GM23338 (cell line): ENCODE results near the gene ZNF549. TPM values are rescaled to one million over a fixed set of nuclear protein-coding genes. Genes with fewer than 3 reads are reported as not detected.

Experiments
- ATAC-seq: fragments of 200-7000 bp; cut with Tn5 transposase; 3 replicates; pipeline ENCODE4 v1.9.1; 2020
- DNase-seq: peaks from one replicate; pipeline ENCODE4 v3.0.0-alpha.2; 2015; ENCODE audit warnings: low spot score
- H2AFZ ChIP-seq: fragments of 200-600 bp; sonication (generic); 2 replicates; pipeline ENCODE4 v1.8.0; 2016; ENCODE audit warnings: antibody characterized with exemption, mild to moderate bottlenecking, moderate library complexity
- H3F3A ChIP-seq: fragments of 200-600 bp; sonication (generic); replicated peaks from 2 replicates; pipeline ENCODE4 v1.8.0; 2017; ENCODE audit warnings: antibody characterized with exemption, mixed run types, low read depth
- H3K27ac ChIP-seq: fragments of 200-600 bp; sonication (generic); 2 replicates; pipeline ENCODE4 v1.6.1; 2016; ENCODE audit warnings: low read depth
- H3K27me3 ChIP-seq: fragments of 200-600 bp; sonication (generic); 2 replicates; pipeline ENCODE4 v1.8.0; 2016; ENCODE audit warnings: mild to moderate bottlenecking, mixed run types, moderate library complexity; ENCODE audit not compliant: insufficient read depth
- H3K36me3 ChIP-seq: fragments of 200-600 bp; sonication (generic); 2 replicates; pipeline ENCODE4 v1.8.0; 2016; ENCODE audit warnings: mild to moderate bottlenecking; ENCODE audit not compliant: insufficient read depth
- H3K4me1 ChIP-seq: fragments of 200-600 bp; sonication (generic); 2 replicates; pipeline ENCODE4 v1.8.0; 2016; ENCODE audit warnings: mild to moderate bottlenecking, moderate library complexity; ENCODE audit not compliant: insufficient read depth
- H3K4me2 ChIP-seq: fragments of 200-600 bp; sonication (generic); 2 replicates; pipeline ENCODE4 v1.7.1; 2017; ENCODE audit warnings: mixed run types
- H3K4me3 ChIP-seq: fragments of 200-600 bp; sonication (generic); 2 replicates; pipeline ENCODE4 v1.6.1; 2016; ENCODE audit warnings: mixed run types
- H3K79me2 ChIP-seq: fragments of 200-600 bp; sonication (generic); replicated peaks from 2 replicates; pipeline ENCODE4 v1.8.0; 2017; ENCODE audit warnings: mild to moderate bottlenecking; ENCODE audit not compliant: insufficient read depth
- H3K9me2 ChIP-seq: fragments of 200-600 bp; sonication (generic); 2 replicates; pipeline ENCODE4 v1.8.0; 2017; ENCODE audit not compliant: insufficient read depth
- H4K20me1 ChIP-seq: fragments of 200-600 bp; sonication (generic); replicated peaks from 2 replicates; pipeline ENCODE4 v1.8.0; 2017; ENCODE audit warnings: mild to moderate bottlenecking; ENCODE audit not compliant: insufficient read depth
- H3K27ac Mint-ChIP-seq: 2 replicates; pipeline ENCODE4 v1.8.0; 2020; ENCODE audit warnings: inconsistent platforms, mild to moderate bottlenecking, moderate library complexity, mixed read lengths
- H3K27me3 Mint-ChIP-seq: 3 replicates; pipeline ENCODE4 v1.8.0; 2022; ENCODE audit warnings: low read depth, mild to moderate bottlenecking, moderate library complexity, mixed read lengths, inconsistent platforms; ENCODE audit not compliant: insufficient read depth, poor library complexity
- H3K36me3 Mint-ChIP-seq: 3 replicates; pipeline ENCODE4 v1.8.0; 2021; ENCODE audit warnings: low read depth, mild to moderate bottlenecking, inconsistent platforms, moderate library complexity, mixed read lengths
- H3K4me1 Mint-ChIP-seq: 3 replicates; pipeline ENCODE4 v1.8.0; 2020; ENCODE audit warnings: mild to moderate bottlenecking, inconsistent platforms, mixed read lengths
- H3K4me3 Mint-ChIP-seq: 3 replicates; pipeline ENCODE4 v1.8.0; 2021; ENCODE audit warnings: moderate library complexity, mild to moderate bottlenecking, inconsistent platforms, mixed read lengths
- H3K9me3 Mint-ChIP-seq: 3 replicates; pipeline ENCODE4 v1.8.0; 2020; ENCODE audit warnings: moderate library complexity, mild to moderate bottlenecking, inconsistent platforms, mixed read lengths
- EZH2 ChIP-seq: fragments of 200-600 bp; sonication (generic); IDR thresholded peaks from one replicate; pipeline ENCODE4 v1.8.0; 2017; ENCODE audit warnings: antibody characterized with exemption, mild to moderate bottlenecking, low read depth; ENCODE audit not compliant: unreplicated experiment
- EZH2phosphoT487 ChIP-seq: fragments of 200-600 bp; sonication (generic); IDR thresholded peaks from one replicate; pipeline ENCODE4 v1.8.1; 2018; ENCODE audit warnings: antibody characterized with exemption; ENCODE audit not compliant: unreplicated experiment
- JUNB ChIP-seq: IDR thresholded peaks from one replicate; pipeline ENCODE4 v1.6.1; 2016; ENCODE audit warnings: antibody characterized with exemption; ENCODE audit not compliant: unreplicated experiment
- STAT1 ChIP-seq: IDR thresholded peaks from one replicate; pipeline ENCODE4 v1.6.1; 2016; ENCODE audit warnings: antibody characterized with exemption; ENCODE audit not compliant: unreplicated experiment
- polyA plus RNA-seq: library from polyadenylated mRNA; unstranded; fragments of >200 nt; fragmentation: Nextera tagmentation; extraction: Ambion mirVana; gene quantifications from 2 replicates; pipeline ENCODE4 v1.2.1, GENCODE V29; 2016
- total RNA-seq: library from RNA; depleted of rRNA; stranded (reverse); fragments of >200 nt; shearing (Covaris generic); gene quantifications from 2 replicates; pipeline ENCODE4 v1.2.3, GENCODE V29; 2014
- TF ChIP-seq, protein P1 (sequence below): IDR thresholded peaks from one replicate; pipeline ENCODE4 v1.6.1; 2018; ENCODE audit warnings: antibody characterized with exemption; ENCODE audit not compliant: unreplicated experiment
- TF ChIP-seq, protein P2 (sequence below): fragments of 250-450 bp; sonication (Bioruptor Pico); IDR thresholded peaks from 2 replicates; pipeline ENCODE4 v1.5.0; 2020; ENCODE audit warnings: mild to moderate bottlenecking, moderate library complexity

The ZNF549 gene
- total and polyA plus RNA-seq, 2 experiments from 2014 or later, result 4.3 to 11.6 TPM

DNA sequence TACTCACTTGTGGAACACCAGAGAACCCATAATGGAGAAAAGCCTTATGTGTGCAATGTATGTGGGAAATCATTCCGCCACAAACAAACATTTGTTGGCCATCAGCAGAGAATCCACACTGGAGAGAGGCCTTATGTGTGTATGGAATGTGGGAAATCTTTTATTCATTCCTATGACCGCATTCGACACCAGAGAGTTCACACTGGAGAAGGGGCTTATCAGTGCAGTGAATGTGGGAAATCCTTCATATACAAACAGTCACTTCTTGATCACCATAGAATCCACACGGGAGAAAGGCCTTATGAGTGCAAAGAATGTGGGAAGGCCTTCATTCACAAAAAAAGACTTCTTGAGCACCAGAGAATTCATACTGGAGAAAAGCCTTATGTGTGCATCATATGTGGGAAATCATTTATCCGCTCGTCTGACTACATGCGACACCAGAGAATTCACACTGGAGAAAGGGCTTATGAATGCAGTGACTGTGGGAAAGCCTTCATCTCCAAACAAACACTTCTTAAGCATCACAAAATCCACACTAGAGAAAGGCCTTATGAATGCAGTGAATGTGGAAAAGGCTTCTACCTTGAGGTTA lies 10.9 kb downstream of the ZNF549 start:
- Mint-ChIP-seq H3K9me3 (peaks cover 72% of the 10 kb centered on the region), H3K36me3 (peaks cover 100% of the 10 kb centered on the region), H3K4me3 (no peak overlapping the region), H3K27me3 (peaks cover 5% of the 10 kb centered on the region), H3K27ac (no peak overlapping the region), H3K4me1 (no peaks in the 10 kb centered on the region)
- Histone ChIP-seq H3K27me3 (no peaks in the 10 kb centered on the region), H3K4me1 (no peaks in the 10 kb centered on the region), H3F3A (no peaks in the 10 kb centered on the region), H3K27ac (no peak overlapping the region), H2AFZ (no peak overlapping the region), H3K79me2 (peaks cover 15% of the 10 kb centered on the region), H3K4me2 (no peak overlapping the region), H4K20me1 (no peaks in the 10 kb centered on the region), H3K9me2 (peaks cover 4% of the 10 kb centered on the region; the same call in 1 of the 2 replicates), H3K36me3 (peaks cover 64% of the 10 kb centered on the region), H3K4me3 (no peak overlapping the region)
- TF ChIP-seq EZH2phosphoT487, result no peak
- TF ChIP-seq, protein P1, sequence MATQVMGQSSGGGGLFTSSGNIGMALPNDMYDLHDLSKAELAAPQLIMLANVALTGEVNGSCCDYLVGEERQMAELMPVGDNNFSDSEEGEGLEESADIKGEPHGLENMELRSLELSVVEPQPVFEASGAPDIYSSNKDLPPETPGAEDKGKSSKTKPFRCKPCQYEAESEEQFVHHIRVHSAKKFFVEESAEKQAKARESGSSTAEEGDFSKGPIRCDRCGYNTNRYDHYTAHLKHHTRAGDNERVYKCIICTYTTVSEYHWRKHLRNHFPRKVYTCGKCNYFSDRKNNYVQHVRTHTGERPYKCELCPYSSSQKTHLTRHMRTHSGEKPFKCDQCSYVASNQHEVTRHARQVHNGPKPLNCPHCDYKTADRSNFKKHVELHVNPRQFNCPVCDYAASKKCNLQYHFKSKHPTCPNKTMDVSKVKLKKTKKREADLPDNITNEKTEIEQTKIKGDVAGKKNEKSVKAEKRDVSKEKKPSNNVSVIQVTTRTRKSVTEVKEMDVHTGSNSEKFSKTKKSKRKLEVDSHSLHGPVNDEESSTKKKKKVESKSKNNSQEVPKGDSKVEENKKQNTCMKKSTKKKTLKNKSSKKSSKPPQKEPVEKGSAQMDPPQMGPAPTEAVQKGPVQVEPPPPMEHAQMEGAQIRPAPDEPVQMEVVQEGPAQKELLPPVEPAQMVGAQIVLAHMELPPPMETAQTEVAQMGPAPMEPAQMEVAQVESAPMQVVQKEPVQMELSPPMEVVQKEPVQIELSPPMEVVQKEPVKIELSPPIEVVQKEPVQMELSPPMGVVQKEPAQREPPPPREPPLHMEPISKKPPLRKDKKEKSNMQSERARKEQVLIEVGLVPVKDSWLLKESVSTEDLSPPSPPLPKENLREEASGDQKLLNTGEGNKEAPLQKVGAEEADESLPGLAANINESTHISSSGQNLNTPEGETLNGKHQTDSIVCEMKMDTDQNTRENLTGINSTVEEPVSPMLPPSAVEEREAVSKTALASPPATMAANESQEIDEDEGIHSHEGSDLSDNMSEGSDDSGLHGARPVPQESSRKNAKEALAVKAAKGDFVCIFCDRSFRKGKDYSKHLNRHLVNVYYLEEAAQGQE, result no peak
- no peak for ATAC-seq
- no peak for DNase-seq

DNA sequence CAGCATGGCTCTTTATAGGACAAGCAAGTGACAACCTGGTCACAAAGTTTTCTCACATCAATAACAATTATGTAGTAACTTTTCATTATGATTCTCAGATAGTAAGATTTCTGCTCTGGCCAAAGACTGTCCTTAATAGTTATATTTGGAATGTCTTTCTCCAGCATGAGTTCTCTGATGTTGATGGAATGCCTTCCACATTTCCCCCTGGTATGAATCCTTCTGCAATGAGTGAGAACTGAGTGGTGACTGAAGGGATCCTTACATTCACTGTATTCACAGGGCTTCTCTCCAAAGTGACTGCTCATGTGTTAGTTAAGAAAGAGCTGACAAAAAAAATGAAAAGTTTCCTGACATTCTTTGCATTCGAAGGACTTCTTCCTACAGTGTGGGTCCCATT lies 19.4 kb downstream of the ZNF549 start:
- Histone ChIP-seq H3K79me2 (no peaks in the 10 kb centered on the region; the same call in 1 of the 2 replicates), H3K27me3 (no peaks in the 10 kb centered on the region), H3K36me3 (peaks cover 55% of the 10 kb centered on the region), H3F3A (no peaks in the 10 kb centered on the region), H3K4me2 (no peak overlapping the region), H2AFZ (no peak overlapping the region), H3K4me1 (no peaks in the 10 kb centered on the region), H3K4me3 (no peak overlapping the region), H4K20me1 (peaks cover 9% of the 10 kb centered on the region), H3K27ac (no peak overlapping the region), H3K9me2 (no peaks in the 10 kb centered on the region)
- peaks cover 32% of the 10 kb centered on the region for H3K9me3 Mint-ChIP-seq
- DNase-seq, result no peak
- no peaks in the 10 kb centered on the region for H3K27me3 Mint-ChIP-seq
- H3K4me3 Mint-ChIP-seq, result no peak overlapping the region
- peaks cover 100% of the 10 kb centered on the region for H3K36me3 Mint-ChIP-seq
- ATAC-seq, result no peak
- H3K27ac Mint-ChIP-seq, result no peak overlapping the region
- H3K4me1 Mint-ChIP-seq, result no peaks in the 10 kb centered on the region
- TF ChIP-seq, protein P2, sequence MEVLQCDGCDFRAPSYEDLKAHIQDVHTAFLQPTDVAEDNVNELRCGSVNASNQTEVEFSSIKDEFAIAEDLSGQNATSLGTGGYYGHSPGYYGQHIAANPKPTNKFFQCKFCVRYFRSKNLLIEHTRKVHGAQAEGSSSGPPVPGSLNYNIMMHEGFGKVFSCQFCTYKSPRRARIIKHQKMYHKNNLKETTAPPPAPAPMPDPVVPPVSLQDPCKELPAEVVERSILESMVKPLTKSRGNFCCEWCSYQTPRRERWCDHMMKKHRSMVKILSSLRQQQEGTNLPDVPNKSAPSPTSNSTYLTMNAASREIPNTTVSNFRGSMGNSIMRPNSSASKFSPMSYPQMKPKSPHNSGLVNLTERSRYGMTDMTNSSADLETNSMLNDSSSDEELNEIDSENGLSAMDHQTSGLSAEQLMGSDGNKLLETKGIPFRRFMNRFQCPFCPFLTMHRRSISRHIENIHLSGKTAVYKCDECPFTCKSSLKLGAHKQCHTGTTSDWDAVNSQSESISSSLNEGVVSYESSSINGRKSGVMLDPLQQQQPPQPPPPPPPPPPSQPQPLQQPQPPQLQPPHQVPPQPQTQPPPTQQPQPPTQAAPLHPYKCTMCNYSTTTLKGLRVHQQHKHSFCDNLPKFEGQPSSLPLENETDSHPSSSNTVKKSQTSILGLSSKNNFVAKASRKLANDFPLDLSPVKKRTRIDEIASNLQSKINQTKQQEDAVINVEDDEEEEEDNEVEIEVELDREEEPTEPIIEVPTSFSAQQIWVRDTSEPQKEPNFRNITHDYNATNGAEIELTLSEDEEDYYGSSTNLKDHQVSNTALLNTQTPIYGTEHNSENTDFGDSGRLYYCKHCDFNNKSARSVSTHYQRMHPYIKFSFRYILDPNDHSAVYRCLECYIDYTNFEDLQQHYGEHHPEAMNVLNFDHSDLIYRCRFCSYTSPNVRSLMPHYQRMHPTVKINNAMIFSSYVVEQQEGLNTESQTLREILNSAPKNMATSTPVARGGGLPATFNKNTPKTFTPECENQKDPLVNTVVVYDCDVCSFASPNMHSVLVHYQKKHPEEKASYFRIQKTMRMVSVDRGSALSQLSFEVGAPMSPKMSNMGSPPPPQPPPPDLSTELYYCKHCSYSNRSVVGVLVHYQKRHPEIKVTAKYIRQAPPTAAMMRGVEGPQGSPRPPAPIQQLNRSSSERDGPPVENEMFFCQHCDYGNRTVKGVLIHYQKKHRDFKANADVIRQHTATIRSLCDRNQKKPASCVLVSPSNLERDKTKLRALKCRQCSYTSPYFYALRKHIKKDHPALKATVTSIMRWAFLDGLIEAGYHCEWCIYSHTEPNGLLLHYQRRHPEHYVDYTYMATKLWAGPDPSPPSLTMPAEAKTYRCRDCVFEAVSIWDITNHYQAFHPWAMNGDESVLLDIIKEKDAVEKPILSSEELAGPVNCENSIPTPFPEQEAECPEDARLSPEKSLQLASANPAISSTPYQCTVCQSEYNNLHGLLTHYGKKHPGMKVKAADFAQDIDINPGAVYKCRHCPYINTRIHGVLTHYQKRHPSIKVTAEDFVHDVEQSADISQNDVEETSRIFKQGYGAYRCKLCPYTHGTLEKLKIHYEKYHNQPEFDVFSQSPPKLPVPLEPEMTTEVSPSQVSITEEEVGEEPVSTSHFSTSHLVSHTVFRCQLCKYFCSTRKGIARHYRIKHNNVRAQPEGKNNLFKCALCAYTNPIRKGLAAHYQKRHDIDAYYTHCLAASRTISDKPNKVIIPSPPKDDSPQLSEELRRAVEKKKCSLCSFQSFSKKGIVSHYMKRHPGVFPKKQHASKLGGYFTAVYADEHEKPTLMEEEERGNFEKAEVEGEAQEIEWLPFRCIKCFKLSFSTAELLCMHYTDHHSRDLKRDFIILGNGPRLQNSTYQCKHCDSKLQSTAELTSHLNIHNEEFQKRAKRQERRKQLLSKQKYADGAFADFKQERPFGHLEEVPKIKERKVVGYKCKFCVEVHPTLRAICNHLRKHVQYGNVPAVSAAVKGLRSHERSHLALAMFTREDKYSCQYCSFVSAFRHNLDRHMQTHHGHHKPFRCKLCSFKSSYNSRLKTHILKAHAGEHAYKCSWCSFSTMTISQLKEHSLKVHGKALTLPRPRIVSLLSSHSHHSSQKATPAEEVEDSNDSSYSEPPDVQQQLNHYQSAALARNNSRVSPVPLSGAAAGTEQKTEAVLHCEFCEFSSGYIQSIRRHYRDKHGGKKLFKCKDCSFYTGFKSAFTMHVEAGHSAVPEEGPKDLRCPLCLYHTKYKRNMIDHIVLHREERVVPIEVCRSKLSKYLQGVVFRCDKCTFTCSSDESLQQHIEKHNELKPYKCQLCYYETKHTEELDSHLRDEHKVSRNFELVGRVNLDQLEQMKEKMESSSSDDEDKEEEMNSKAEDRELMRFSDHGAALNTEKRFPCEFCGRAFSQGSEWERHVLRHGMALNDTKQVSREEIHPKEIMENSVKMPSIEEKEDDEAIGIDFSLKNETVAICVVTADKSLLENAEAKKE (CRISPR knock-in tag), result no peak
- TF ChIP-seq EZH2phosphoT487 (no peak), EZH2 (no peak), STAT1 (no peak), JUNB (no peak)
- TF ChIP-seq, protein P1, result no peak
